GM11168 (cell line): ENCODE results near the gene SYT12.
"Not testable (repeated sequence)": the region's sequence is repeated elsewhere in the genome, so short reads cannot be mapped to it uniquely, and the experiment has no call there.

Experiments used
- in situ Hi-C: fragments of 300-500 bp; cut with MboI; formaldehyde crosslinking; loops from one replicate; pipeline ENCODE4 v1.12.0; 2022; ENCODE audit warnings: low sequenced_read_pairs; ENCODE audit not compliant: unreplicated experiment

SYT12 gene

GRCh38 chr11:66992041-66992440, 30.9 kb upstream of the SYT12 start:
- in situ Hi-C loops: no loop called here

- in situ Hi-C loops: no loop called here
These were observed 26.2 kb upstream of the SYT12 start for GRCh38 chr11:66996609-66997273.

DNA sequence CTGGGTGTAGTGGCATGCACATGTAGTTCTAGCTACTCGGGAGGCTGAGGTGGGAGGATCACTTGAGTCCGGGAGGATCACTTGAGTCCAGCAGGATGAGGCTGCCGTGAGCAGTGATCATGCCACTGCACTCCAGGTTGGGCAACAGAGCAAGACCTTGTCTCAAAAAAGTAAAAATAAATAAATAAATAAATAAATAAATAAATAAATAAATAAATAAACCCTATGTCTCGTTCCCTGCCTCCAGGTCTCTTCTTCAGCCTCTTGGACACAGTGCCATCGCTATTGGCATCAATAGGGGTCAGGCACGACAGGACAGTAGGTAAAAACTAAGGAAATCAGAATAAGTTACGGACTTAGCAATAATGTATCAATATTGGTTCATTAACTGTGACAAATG, 23.4 kb upstream of the SYT12 start:
- in situ Hi-C loops: no loop called here

GRCh38 chr11:67001332-67001731, 21.6 kb upstream of the SYT12 start:
- in situ Hi-C loops: no loop called here

GRCh38 chr11:67002297-67002913, 20.5 kb upstream of the SYT12 start:
- in situ Hi-C loops: no loop called here

- in situ Hi-C loops: no loop called here
These were observed 20.0 kb upstream of the SYT12 start for GRCh38 chr11:67002921-67003411.

DNA sequence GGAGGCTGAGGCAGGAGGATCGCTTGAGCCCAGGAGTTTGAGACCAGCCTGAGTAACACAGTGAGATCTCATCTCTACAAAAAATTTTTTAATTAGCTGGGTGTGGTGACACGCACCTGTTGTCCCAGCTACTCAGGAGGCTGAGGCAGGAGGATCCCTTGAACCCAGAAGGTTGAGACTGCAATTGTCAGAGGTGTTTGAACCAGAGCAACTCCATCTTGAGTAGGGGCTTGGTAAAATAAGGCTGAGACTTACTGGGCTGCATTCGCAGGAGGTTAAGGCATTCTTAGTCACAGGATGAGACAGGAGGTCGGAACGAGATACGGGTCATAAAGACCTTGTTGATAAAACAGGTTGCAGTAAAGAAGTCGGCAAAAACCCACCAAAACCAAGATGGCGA, 17.7 kb upstream of the SYT12 start:
- in situ Hi-C loops: not testable (repeated sequence)

- in situ Hi-C loops: no loop called here
These were observed 16.7 kb upstream of the SYT12 start for GRCh38 chr11:67006029-67006884.

- in situ Hi-C loops: no loop called here
These were observed 15.8 kb upstream of the SYT12 start for GRCh38 chr11:67007126-67007525.

DNA sequence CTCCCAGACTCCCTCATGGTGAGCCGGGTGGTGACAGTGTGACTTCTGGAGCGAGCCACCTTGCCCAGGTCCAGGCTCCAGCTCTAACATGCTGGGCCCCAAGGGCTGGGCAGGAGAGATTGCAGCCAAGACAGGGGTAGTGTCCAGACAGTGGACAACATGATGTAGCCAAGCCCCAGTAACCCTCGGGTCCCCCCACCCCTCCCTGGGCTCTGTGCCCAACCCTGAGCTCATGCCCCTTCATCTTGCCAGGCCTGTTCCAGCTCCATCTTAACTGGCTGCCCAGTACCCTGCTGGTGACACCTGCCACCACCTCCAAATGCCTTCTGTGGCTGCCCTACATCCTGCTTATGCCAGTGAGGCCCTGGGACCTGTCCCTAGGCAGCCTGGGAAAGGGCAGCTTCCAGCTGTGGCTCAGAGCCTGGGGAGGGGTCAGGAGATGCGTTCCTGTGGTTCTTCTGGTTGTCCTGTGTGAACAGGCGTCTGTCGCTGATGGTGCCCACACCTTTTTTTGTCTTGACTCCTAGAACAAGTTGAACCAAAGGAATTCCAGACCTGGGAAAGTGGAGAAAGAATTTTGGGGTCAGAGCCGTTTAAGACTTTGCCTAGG, 12.5 kb upstream of the SYT12 start:
- in situ Hi-C loops: no loop called here

GRCh38 chr11:67013511-67014045, 9.4 kb upstream of the SYT12 start:
- in situ Hi-C loops: no loop called here

DNA sequence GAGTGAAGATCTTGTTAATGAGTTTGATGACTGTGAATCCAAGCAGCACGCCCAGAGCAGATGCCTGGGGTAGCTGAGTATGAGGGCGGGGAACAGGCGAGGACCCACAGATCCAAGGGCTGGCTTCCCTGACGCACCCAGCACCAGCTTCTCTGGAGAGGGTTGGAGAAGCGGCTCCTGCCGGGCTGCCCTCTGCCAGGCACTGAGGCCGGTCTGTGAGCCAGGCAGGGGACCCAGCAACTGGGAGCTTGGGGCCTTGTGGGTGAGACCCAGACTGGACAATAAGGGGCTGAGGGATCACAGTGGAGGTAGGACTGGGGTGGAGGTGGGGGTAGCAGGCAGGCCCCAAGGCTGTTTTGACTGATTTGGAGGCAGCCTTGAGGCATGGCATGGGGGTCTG, 8.6 kb upstream of the SYT12 start:
- in situ Hi-C loops: no loop called here

GRCh38 chr11:67015048-67015447, 7.9 kb upstream of the SYT12 start:
- in situ Hi-C loops: no loop called here

GRCh38 chr11:67016550-67016949, 6.4 kb upstream of the SYT12 start:
- in situ Hi-C loops: no loop called here

DNA sequence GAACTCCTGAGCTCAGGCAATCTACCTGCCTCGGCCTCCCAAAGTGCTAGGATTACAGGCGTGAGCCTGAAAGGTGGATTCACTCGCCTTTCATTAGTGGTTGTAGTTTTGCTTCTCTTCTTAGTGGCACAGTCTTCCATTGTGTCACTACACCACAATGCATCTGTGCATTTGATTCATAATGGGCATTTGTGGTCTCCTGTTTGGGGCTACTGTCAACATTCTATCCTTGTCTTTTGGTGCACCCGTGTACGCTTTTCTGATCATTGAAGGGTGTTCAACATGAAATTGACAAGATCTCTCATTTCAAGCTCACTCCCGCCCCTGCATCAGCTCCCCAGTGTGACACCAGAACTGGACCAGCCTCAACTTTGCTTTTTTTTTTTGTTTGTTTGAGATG, 2.0 kb upstream of the SYT12 start:
- in situ Hi-C loops: no loop called here

DNA sequence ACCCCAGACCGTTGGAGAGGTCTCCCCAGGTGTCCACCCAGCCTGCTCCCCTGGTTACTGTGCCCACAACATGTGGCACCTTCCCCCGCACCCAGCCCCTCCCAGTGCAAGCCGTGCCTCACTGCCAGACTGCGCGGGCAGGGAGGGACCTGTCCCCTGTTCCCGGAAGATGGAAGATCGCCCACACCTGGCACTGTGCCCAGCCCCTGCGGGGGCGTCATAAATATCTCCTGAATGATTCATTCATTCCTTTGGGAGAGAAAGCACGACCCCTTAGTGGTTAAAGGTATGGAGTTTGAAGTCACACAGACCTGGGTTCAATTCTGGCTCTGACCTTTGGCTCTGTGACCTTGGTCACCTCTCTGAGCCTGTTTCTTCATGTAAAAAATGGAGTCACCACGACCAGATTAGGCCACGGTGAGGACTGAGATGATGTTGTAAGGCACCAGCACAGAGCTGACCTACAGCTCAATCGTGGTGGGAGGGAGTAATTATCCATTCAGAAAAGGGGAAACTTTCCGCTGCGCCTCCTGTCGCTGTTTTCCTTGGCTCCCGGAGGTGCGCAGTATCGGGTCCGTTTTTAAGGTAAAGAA, 497 bp upstream of the SYT12 start:
- in situ Hi-C loops: no loop called here

GRCh38 chr11:67023957-67024353, 1.0 kb downstream of the SYT12 start:
- in situ Hi-C loops: no loop called here

- in situ Hi-C loops: no loop called here
These were observed 1.5 kb downstream of the SYT12 start for GRCh38 chr11:67024410-67024809.

GRCh38 chr11:67024966-67025365, 2.0 kb downstream of the SYT12 start:
- in situ Hi-C loops: no loop called here

DNA sequence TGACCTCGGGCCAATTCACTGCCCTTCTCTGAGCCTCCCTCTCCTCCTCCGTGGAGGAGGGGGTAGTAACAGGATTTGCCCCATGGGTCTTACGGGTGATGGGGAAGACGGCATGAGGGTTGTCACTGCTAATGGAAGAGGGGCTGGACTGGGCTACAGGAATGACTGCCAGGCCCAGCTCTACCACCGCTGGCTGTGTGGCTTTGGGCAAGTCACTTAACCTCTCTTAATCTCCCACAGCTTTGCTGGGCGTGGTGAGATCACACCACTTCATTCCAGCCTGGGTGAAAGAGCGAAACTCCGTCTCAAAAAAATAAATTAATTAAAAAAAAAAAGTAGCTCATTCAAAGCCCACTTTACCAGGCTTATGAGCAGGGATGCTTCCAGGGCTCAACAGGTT, 2.8 kb downstream of the SYT12 start:
- in situ Hi-C loops: no loop called here
